SU-DHL-6 (cell line): ENCODE measurements around the gene OLIG1.

Experiments used
- H2AFZ ChIP-seq: fragments of 200-600 bp; sonication (generic); 2 replicates; pipeline ENCODE4 v1.6.1; 2014; ENCODE audit warnings: low read depth, mild to moderate bottlenecking, moderate library complexity, mixed read lengths, antibody characterized with exemption, low read length; ENCODE audit not compliant: severe bottlenecking
- H3F3A ChIP-seq: fragments of 200-600 bp; shearing (Covaris generic); 2 replicates; pipeline ENCODE4 v1.6.0; 2016; ENCODE audit warnings: antibody characterized with exemption, mild to moderate bottlenecking; ENCODE audit not compliant: insufficient read depth
- H3K27ac ChIP-seq: fragments of 200-600 bp; sonication (generic); 2 replicates; pipeline ENCODE4 v1.5.1; 2016; ENCODE audit warnings: low read depth, mild to moderate bottlenecking, low read length, moderate library complexity, mixed read lengths
- H3K27me3 ChIP-seq: fragments of 200-600 bp; sonication (generic), shearing (Covaris generic); 2 replicates; pipeline ENCODE4 v1.6.0; 2014; ENCODE audit warnings: mild to moderate bottlenecking, low read length
- H3K36me3 ChIP-seq: fragments of 200-600 bp; sonication (generic); 2 replicates; pipeline ENCODE4 v1.6.1; 2014; ENCODE audit warnings: mild to moderate bottlenecking, low read length, mixed read lengths
- H3K4me2 ChIP-seq: fragments of 300-600, 200-600 bp; shearing (Covaris generic), sonication (generic); 2 replicates; pipeline ENCODE4 v1.6.0; 2014; ENCODE audit warnings: low read length, low read depth, mild to moderate bottlenecking; ENCODE audit not compliant: poor library complexity, severe bottlenecking
- H3K4me3 ChIP-seq: fragments of 200-600 bp; sonication (generic); 2 replicates; pipeline ENCODE4 v1.5.1; 2014; ENCODE audit warnings: antibody characterized with exemption, low read length, mild to moderate bottlenecking, mixed read lengths; ENCODE audit not compliant: insufficient read depth, poor library complexity, severe bottlenecking
- H3K79me2 ChIP-seq: fragments of 200-600 bp; sonication (generic); 2 replicates; pipeline ENCODE4 v1.6.1; 2014; ENCODE audit warnings: mild to moderate bottlenecking, low read length, moderate library complexity; ENCODE audit not compliant: insufficient read depth
- H3K9ac ChIP-seq: fragments of 200-600 bp; sonication (generic); 2 replicates; pipeline ENCODE4 v1.7.0; 2014; ENCODE audit warnings: mild to moderate bottlenecking, low read length
- H3K9me2 ChIP-seq: fragments of 200-600 bp; sonication (generic); replicated peaks from 2 replicates; pipeline ENCODE4 v1.6.1; 2014; ENCODE audit warnings: low read length; ENCODE audit not compliant: insufficient read depth
- H3K9me3 ChIP-seq: fragments of 200-600 bp; sonication (generic); 2 replicates; pipeline ENCODE4 v1.6.1; 2014; ENCODE audit warnings: low read length, mixed read lengths; ENCODE audit not compliant: insufficient read depth
- H4K20me1 ChIP-seq: fragments of 200-600 bp; sonication (generic); 2 replicates; pipeline ENCODE4 v1.6.1; 2014; ENCODE audit warnings: low read depth, mild to moderate bottlenecking, antibody characterized with exemption, low read length, moderate library complexity, mixed read lengths
- EZH2phosphoT487 ChIP-seq: fragments of 200-600 bp; sonication (generic), shearing (Covaris generic); conservative IDR thresholded peaks from 2 replicates; pipeline ENCODE4 v1.6.1; 2018; ENCODE audit warnings: mild to moderate bottlenecking, antibody characterized with exemption, low read length, moderate library complexity, mixed read lengths
- TF ChIP-seq, protein P1 (sequence below): fragments of 200-600 bp; sonication (generic); IDR thresholded peaks from one replicate; pipeline ENCODE4 v1.5.1; 2017; ENCODE audit warnings: antibody characterized with exemption, mild to moderate bottlenecking, low read length, moderate library complexity; ENCODE audit not compliant: insufficient read depth, poor library complexity, severe bottlenecking

OLIG1 gene

DNA sequence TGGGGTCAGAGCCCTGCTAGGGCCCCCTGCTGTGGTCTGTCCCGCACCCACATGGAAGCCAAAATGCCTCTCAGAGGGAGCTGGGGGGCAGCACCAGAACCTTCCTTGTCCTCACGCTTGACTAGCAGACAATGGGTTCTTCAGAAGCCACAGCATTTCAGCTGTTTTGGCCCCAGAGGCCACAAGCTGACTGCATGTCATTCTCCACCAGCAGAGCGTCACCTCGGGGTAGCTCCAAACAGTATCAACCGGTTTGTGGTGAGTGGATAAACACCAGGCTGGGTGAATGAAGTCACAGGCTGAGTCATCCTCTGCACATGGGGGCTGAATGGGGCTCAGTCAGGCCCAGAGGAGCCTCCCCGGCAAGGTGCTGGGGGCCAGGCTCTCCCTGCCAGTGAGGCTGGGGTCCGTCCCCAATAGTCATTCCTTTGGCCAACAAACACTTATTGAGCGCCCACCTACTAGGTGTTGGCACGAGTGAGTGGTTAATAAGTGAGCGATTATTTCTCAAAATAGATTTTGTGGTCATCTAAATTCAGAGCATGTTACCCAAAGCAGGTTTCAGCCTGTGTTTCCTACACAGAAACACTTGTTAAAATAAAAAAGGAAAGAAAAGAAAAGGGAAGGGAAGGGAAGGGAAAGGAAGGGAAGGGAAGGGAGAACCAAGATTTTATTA, 9.1 kb downstream of the OLIG1 start:
- Histone ChIP-seq H3K27ac (no peak overlapping the region), H3K27me3 (no peaks in the 10 kb centered on the region), H3F3A (no peaks in the 10 kb centered on the region), H2AFZ (no peak overlapping the region), H3K4me3 (no peak overlapping the region), H3K4me2 (peak overlapping the region; percentile 10), H4K20me1 (no peaks in the 10 kb centered on the region), H3K9me3 (no peaks in the 10 kb centered on the region), H3K9ac (no peak overlapping the region), H3K36me3 (no peaks in the 10 kb centered on the region), H3K79me2 (no peaks in the 10 kb centered on the region), H3K9me2 (no peaks in the 10 kb centered on the region)
- TF ChIP-seq EZH2phosphoT487, result no peak
- TF ChIP-seq, protein P1, sequence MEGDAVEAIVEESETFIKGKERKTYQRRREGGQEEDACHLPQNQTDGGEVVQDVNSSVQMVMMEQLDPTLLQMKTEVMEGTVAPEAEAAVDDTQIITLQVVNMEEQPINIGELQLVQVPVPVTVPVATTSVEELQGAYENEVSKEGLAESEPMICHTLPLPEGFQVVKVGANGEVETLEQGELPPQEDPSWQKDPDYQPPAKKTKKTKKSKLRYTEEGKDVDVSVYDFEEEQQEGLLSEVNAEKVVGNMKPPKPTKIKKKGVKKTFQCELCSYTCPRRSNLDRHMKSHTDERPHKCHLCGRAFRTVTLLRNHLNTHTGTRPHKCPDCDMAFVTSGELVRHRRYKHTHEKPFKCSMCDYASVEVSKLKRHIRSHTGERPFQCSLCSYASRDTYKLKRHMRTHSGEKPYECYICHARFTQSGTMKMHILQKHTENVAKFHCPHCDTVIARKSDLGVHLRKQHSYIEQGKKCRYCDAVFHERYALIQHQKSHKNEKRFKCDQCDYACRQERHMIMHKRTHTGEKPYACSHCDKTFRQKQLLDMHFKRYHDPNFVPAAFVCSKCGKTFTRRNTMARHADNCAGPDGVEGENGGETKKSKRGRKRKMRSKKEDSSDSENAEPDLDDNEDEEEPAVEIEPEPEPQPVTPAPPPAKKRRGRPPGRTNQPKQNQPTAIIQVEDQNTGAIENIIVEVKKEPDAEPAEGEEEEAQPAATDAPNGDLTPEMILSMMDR, result no peak

DNA sequence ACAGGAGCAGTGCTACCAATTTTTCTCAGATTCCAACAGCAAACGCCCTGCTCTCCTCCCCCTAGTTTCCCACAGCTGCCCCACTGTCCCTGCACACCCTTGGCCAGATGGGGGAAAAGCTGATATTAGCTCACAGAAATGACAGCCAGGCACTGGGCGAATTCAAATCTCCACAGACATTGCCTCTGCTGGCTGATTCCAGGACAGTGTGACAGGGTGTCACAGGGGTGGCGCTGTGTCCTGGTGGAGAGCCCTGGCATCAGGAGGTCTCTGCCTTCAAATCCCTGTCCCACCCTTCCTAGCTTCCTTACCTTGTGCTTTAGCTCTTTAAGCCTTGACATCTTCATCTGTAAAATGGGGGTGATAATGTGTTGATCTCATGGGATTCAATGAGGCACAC, 10.4 kb downstream of the OLIG1 start:
- H3K79me2 ChIP-seq, result no peaks in the 10 kb centered on the region
- no peaks in the 10 kb centered on the region for H3K27me3 ChIP-seq
- H3K36me3 ChIP-seq, result no peaks in the 10 kb centered on the region
- H4K20me1 ChIP-seq, result no peaks in the 10 kb centered on the region
- no peak overlapping the region for H3K9ac ChIP-seq
- H3K27ac ChIP-seq, result no peak overlapping the region
- H2AFZ ChIP-seq, result no peak overlapping the region
- no peak overlapping the region for H3K4me2 ChIP-seq
- H3F3A ChIP-seq, result no peaks in the 10 kb centered on the region
- no peaks in the 10 kb centered on the region for H3K9me3 ChIP-seq
- no peaks in the 10 kb centered on the region for H3K9me2 ChIP-seq
- TF ChIP-seq EZH2phosphoT487, result no peak
- TF ChIP-seq, protein P1, result no peak
- H3K4me3 ChIP-seq, result no peak overlapping the region

DNA sequence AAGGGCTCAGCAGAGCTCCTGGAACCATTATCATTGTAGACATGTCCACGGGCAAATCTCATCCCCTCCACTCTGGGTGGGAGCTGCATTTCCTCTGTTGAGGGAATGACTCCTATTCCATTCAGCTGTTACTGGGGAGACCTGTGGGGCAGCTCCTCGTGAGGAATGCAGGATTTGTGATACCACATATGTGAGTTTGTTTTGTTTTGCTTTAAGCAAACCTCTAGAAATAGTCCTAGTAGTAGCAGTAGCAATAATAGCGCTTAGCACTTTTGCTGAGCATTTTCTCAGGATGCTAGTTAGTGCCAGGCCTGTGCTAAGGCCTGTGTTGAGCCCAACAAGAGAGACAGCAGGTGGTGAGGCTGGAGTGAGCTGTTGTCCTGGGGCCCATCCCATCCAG, 10.8 kb downstream of the OLIG1 start:
- no peaks in the 10 kb centered on the region for H3K9me3 ChIP-seq
- no peaks in the 10 kb centered on the region for H4K20me1 ChIP-seq
- no peak overlapping the region for H3K4me2 ChIP-seq
- H3K36me3 ChIP-seq, result no peaks in the 10 kb centered on the region
- no peaks in the 10 kb centered on the region for H3K27me3 ChIP-seq
- no peaks in the 10 kb centered on the region for H3K9me2 ChIP-seq
- H3K4me3 ChIP-seq, result no peak overlapping the region
- H3K9ac ChIP-seq, result no peak overlapping the region
- H3K27ac ChIP-seq, result no peak overlapping the region
- TF ChIP-seq, protein P1, result no peak
- no peak for TF ChIP-seq EZH2phosphoT487
- no peak overlapping the region for H2AFZ ChIP-seq
- H3K79me2 ChIP-seq, result no peaks in the 10 kb centered on the region
- no peaks in the 10 kb centered on the region for H3F3A ChIP-seq
